PC-9 (cell line): ENCODE measurements around the gene NFS1. TPM values are rescaled to one million over a fixed set of nuclear protein-coding genes. Genes with fewer than 3 reads are reported as not detected.
A peak's percentile ranks its signal among the peaks of the same experiment; 100 is the strongest.
"Not testable (repeated sequence)": the region's sequence is repeated elsewhere in the genome, so short reads cannot be mapped to it uniquely, and the experiment has no call there.

Experiments
- BruUV-seq: library from RNA; stranded (reverse); fragments of 400-500 nt; replicated peaks from 2 replicates; lab custom pipeline; 2021; lab: Mats Ljungman, UMichigan
- CTCF ChIA-PET: fragments of 300-600 bp; sonication (Branson Sonifier 250); formaldehyde crosslinking; loops from one replicate; lab custom pipeline; 2022; ENCODE audit warnings: antibody characterized with exemption; lab: Charles Lee
- POLR2A ChIA-PET: fragments of 300-600 bp; sonication (Branson Sonifier 250); formaldehyde crosslinking; loops from one replicate; lab custom pipeline; 2022; ENCODE audit warnings: antibody characterized with exemption; ENCODE audit not compliant: unreplicated experiment; lab: Charles Lee
- DNase-seq, 2 experiments: peaks; one replicate each; pipeline versions ENCODE4 v3.0.0 to v3.0.0-alpha.2; 2015 to 2022; ENCODE audit warnings: mixed read lengths in 1 of 2
- H2AFZ ChIP-seq: fragments of 200-600 bp; sonication (generic); 2 replicates; pipeline ENCODE4 v1.8.1; 2017; ENCODE audit warnings: antibody characterized with exemption
- H3F3A ChIP-seq: fragments of 200-600 bp; sonication (generic); 2 replicates; pipeline ENCODE4 v1.8.1; 2017; ENCODE audit warnings: antibody characterized with exemption, mild to moderate bottlenecking, low read depth; ENCODE audit not compliant: insufficient read depth
- H3K27ac ChIP-seq: fragments of 200-600 bp; sonication (generic); 2 replicates; pipeline ENCODE4 v1.6.1; 2016; ENCODE audit warnings: mixed run types
- H3K27me3 ChIP-seq: fragments of 200-600 bp; sonication (generic); 2 replicates; pipeline ENCODE4 v1.6.1; 2016; ENCODE audit warnings: low read depth, mixed run types; ENCODE audit not compliant: insufficient read depth
- H3K36me3 ChIP-seq: fragments of 200-600 bp; sonication (generic); 2 replicates; pipeline ENCODE4 v1.6.1; 2016; ENCODE audit warnings: low read depth, mixed run types
- H3K4me1 ChIP-seq: fragments of 200-600 bp; sonication (generic); replicated peaks from 2 replicates; pipeline ENCODE4 v1.6.1; 2016; ENCODE audit warnings: mixed run types; ENCODE audit not compliant: insufficient read depth
- H3K4me2 ChIP-seq: fragments of 200-600 bp; sonication (generic); 2 replicates; pipeline ENCODE4 v1.6.1; 2017; ENCODE audit warnings: mixed run types
- H3K4me3 ChIP-seq: fragments of 200-600 bp; sonication (generic); 2 replicates; pipeline ENCODE4 v1.6.1; 2016; ENCODE audit warnings: mixed run types
- H3K79me2 ChIP-seq: fragments of 200-600 bp; sonication (generic); 2 replicates; pipeline ENCODE4 v1.6.1; 2017; ENCODE audit warnings: low read depth, mixed run types
- H3K9me2 ChIP-seq: fragments of 200-600 bp; sonication (generic); 2 replicates; pipeline ENCODE4 v1.8.1; 2017; ENCODE audit warnings: mild to moderate bottlenecking; ENCODE audit not compliant: insufficient read depth
- H3K9me3 ChIP-seq: fragments of 200-600 bp; sonication (generic); 2 replicates; pipeline ENCODE4 v1.8.1; 2016; ENCODE audit warnings: low read depth; ENCODE audit not compliant: insufficient read depth
- H4K20me1 ChIP-seq: fragments of 200-600 bp; sonication (generic); 2 replicates; pipeline ENCODE4 v1.8.1; 2017; ENCODE audit not compliant: insufficient read depth
- CTCF ChIP-seq: fragments of 200-600 bp; sonication (generic); conservative IDR thresholded peaks from 2 replicates; pipeline ENCODE4 v1.6.1; 2017; ENCODE audit warnings: mixed run types, antibody characterized with exemption, mild to moderate bottlenecking, moderate library complexity
- EZH2 ChIP-seq: fragments of 200-600 bp; sonication (generic); IDR thresholded peaks from 2 replicates; pipeline ENCODE4 v1.8.0; 2017; ENCODE audit warnings: antibody characterized with exemption, low read depth
- intact Hi-C: fragments of 100-400 bp; cut with micrococcal nuclease; formaldehyde crosslinking; loops from one replicate; pipeline ENCODE4 v1.10.0; 2022; ENCODE audit not compliant: unreplicated experiment
- total RNA-seq: library from RNA; stranded (reverse); gene quantifications from 2 replicates; pipeline ENCODE4 v1.2.3, GENCODE V29; 2021

NFS1 gene
- total RNA-seq, 1 experiment from 2014 or later: 65.0 TPM

- H3K9me2 ChIP-seq: no peaks in the 10 kb centered on the region
- H3K4me3 ChIP-seq: no peak overlapping the region
- H3K36me3 ChIP-seq: peaks cover 11% of the 10 kb centered on the region; the same call in 1 of the 2 replicates
- peaks cover 27% of the 10 kb centered on the region for H3K79me2 ChIP-seq
- no peak for TF ChIP-seq EZH2
- no peak for TF ChIP-seq CTCF
- peaks cover 9% of the 10 kb centered on the region for H3F3A ChIP-seq
- no peak overlapping the region for H2AFZ ChIP-seq
- H3K4me2 ChIP-seq: no peak overlapping the region
- intact Hi-C loops: loop anchor here (5.0 kb wide), 2 partner anchors 78 to 228 kb away; partner anchors contain the start of gene SPAG4
- ChIA-PET CTCF (no interaction called here), POLR2A (no interaction called here)
- no peak for DNase-seq
- H3K9me3 ChIP-seq: no peaks in the 10 kb centered on the region
- no peak overlapping the region for H3K27ac ChIP-seq
- BruUV-seq: no TSS peak
- H4K20me1 ChIP-seq: 0 out of 2 replicates have a peak, but pooled peaks cover 1% of the 10 kb centered on the region
- H3K27me3 ChIP-seq: no peaks in the 10 kb centered on the region
- peaks cover 15% of the 10 kb centered on the region for H3K4me1 ChIP-seq
Measured at GRCh38 chr20:35695245-35695749, 3.9 kb downstream of the NFS1 start.

GRCh38 chr20:35690265-35690664 lies 8.9 kb downstream of the NFS1 start:
- no peak overlapping the region for H2AFZ ChIP-seq
- H3K36me3 ChIP-seq: peaks cover 4% of the 10 kb centered on the region; the same call in 1 of the 2 replicates
- no peaks in the 10 kb centered on the region for H3K27me3 ChIP-seq
- TF ChIP-seq EZH2 (no peak), CTCF (no peak)
- H3K4me2 ChIP-seq: no peak overlapping the region
- no peaks in the 10 kb centered on the region for H3K79me2 ChIP-seq
- H3K9me3 ChIP-seq: no peaks in the 10 kb centered on the region
- no peaks in the 10 kb centered on the region for H3K4me1 ChIP-seq
- no peak overlapping the region for H3K4me3 ChIP-seq
- no peaks in the 10 kb centered on the region for H3F3A ChIP-seq
- no peak for DNase-seq
- H3K9me2 ChIP-seq: no peaks in the 10 kb centered on the region
- POLR2A ChIA-PET: no interaction called here
- intact Hi-C loops: no loop called here
- H3K27ac ChIP-seq: no peak overlapping the region
- BruUV-seq: no TSS peak
- CTCF ChIA-PET: no interaction called here
- H4K20me1 ChIP-seq: no peaks in the 10 kb centered on the region

GRCh38 chr20:35686872-35687271 lies 12.3 kb downstream of the NFS1 start:
- POLR2A ChIA-PET: interaction anchor here (0.6 kb wide), 1 partner anchor 630 kb away, joined by 5 read pairs; no protein-coding TSS in a partner anchor
- not testable (repeated sequence) for DNase-seq

GRCh38 chr20:35685368-35685767 lies 13.8 kb downstream of the NFS1 start:
- BruUV-seq, H3K4me1 ChIP-seq, H3K79me2 ChIP-seq, H3F3A ChIP-seq, H3K4me2 ChIP-seq, H3K4me3 ChIP-seq, H4K20me1 ChIP-seq, H3K36me3 ChIP-seq, intact Hi-C loops, H2AFZ ChIP-seq, H3K27ac ChIP-seq, H3K9me2 ChIP-seq, CTCF ChIA-PET, H3K27me3 ChIP-seq, DNase-seq, H3K9me3 ChIP-seq: not testable (repeated sequence)
- POLR2A ChIA-PET: interaction anchor here (0.7 kb wide), 1 partner anchor 62 kb away, joined by 3 read pairs; no protein-coding TSS in a partner anchor

More at GRCh38 chr20:35686872-35687271, 12.3 kb downstream of the NFS1 start:
- H3K36me3 ChIP-seq, H3K4me1 ChIP-seq, H3K9me3 ChIP-seq, H3K4me3 ChIP-seq, H3K27ac ChIP-seq, H3F3A ChIP-seq, H3K9me2 ChIP-seq, BruUV-seq, CTCF ChIA-PET, H4K20me1 ChIP-seq, H3K4me2 ChIP-seq, H3K27me3 ChIP-seq, intact Hi-C loops, H3K79me2 ChIP-seq, H2AFZ ChIP-seq: not testable (repeated sequence)
- peak; percentile 50 for TF ChIP-seq CTCF
